HepG2 (cell line): Measurements from ENCODE around the gene LZTR1. TPM values are rescaled to one million over a fixed set of nuclear protein-coding genes. Genes with fewer than 3 reads are reported as not detected.

ENCODE experiments used
- ATAC-seq: fragments of 200-7000 bp; cut with Tn5 transposase; 3 replicates; pipeline ENCODE4 v1.9.1; 2020; ENCODE audit warnings: mild to moderate bottlenecking, moderate library complexity
- BruUV-seq: library from RNA; stranded (reverse); fragments of 400-500 nt; replicated peaks from 2 replicates; lab custom pipeline; 2021; lab: Mats Ljungman, UMichigan
- CTCF ChIA-PET: fragments of 300-600 bp; formaldehyde crosslinking; extraction: SDS; loops from one replicate; lab custom pipeline; 2021; ENCODE audit warnings: low total read pairs, inconsistent platforms, low intra/inter-chr PET ratio; lab: Yijun Ruan, JAX
- POLR2A ChIA-PET: fragments of 350-600 bp; sonication (Branson Sonifier 250); formaldehyde crosslinking; loops from one replicate; lab custom pipeline; 2020; ENCODE audit warnings: antibody characterized with exemption, inconsistent platforms; lab: Yijun Ruan, JAX
- DNase-seq: peaks from one replicate; pipeline ENCODE4 v3.0.0-alpha.2; 2015; ENCODE audit warnings: low spot score
- FAIRE-seq: peaks from 3 replicates; lab custom pipeline; 2011; peaks lifted over from hg19 to GRCh38; lab: Jason Lieb, UNC
- H2AFZ ChIP-seq: one replicate; pipeline ENCODE4 v1.6.1; 2011; ENCODE audit warnings: low read length, inconsistent platforms
- H3K27ac ChIP-seq: fragments of 300-600 bp; 3 replicates; pipeline ENCODE4 v1.8.0; 2011; ENCODE audit warnings: mixed run types, mild to moderate bottlenecking, mixed read lengths, low read length, inconsistent platforms; ENCODE audit not compliant: insufficient read depth; ENCODE audit errors: extremely low read length
- H3K27me3 ChIP-seq, 2 experiments: fragments of 200-600 bp in 1 of 2; 2 replicates in 1 of 2; 3 replicates in 1 of 2; pipeline versions ENCODE4 v1.6.0 to v1.8.0; 2011; ENCODE audit warnings: low read length in 2 of 2, mild to moderate bottlenecking in 2 of 2, moderate library complexity in 2 of 2, inconsistent platforms in 1 of 2; ENCODE audit not compliant: insufficient read depth in 2 of 2, control insufficient read depth in 1 of 2
- H3K36me3 ChIP-seq, 2 experiments: fragments of 200-600 bp in 1 of 2; replicated peaks in 1 of 2; 2 replicates in 1 of 2; 3 replicates in 1 of 2; pipeline versions ENCODE4 v1.5.1 to v1.8.0; 2011; ENCODE audit warnings: low read length in 2 of 2, inconsistent platforms in 1 of 2; ENCODE audit not compliant: insufficient read depth in 2 of 2, control insufficient read depth in 1 of 2
- H3K4me1 ChIP-seq: 2 replicates; pipeline ENCODE4 v1.5.1; 2012; ENCODE audit warnings: low read length, inconsistent platforms; ENCODE audit not compliant: insufficient read depth
- H3K4me2 ChIP-seq: 2 replicates; pipeline ENCODE4 v1.6.0; 2011; ENCODE audit warnings: low read depth, low read length, inconsistent platforms
- H3K4me3 ChIP-seq, 3 experiments: fragments of 200-600 bp in 1 of 3; sonication (generic), shearing (Covaris generic) in 1 of 3; replicated peaks in 1 of 3; 2 replicates each; pipeline ENCODE4 v1.5.1; 2011 to 2016; ENCODE audit warnings: low read length in 3 of 3, inconsistent platforms in 2 of 3, low read depth in 2 of 3, mild to moderate bottlenecking in 2 of 3, control low read depth in 1 of 3, mixed read lengths in 1 of 3; ENCODE audit not compliant: insufficient read depth in 1 of 3
- H3K79me2 ChIP-seq: one replicate; pipeline ENCODE4 v1.6.1; 2011; ENCODE audit warnings: low read length, inconsistent platforms; ENCODE audit not compliant: insufficient read depth
- H3K9ac ChIP-seq: 2 replicates; pipeline ENCODE4 v1.6.0; 2011; ENCODE audit warnings: mild to moderate bottlenecking, low read depth, low read length, inconsistent platforms; ENCODE audit not compliant: insufficient read depth
- H3K9me3 ChIP-seq: 2 replicates; pipeline ENCODE4 v1.5.1; 2012; ENCODE audit warnings: mild to moderate bottlenecking, low read length
- H4K20me1 ChIP-seq: 2 replicates; pipeline ENCODE4 v1.6.0; 2011; ENCODE audit warnings: inconsistent platforms, mild to moderate bottlenecking, low read length, moderate library complexity; ENCODE audit not compliant: insufficient read depth
- ETV6 ChIP-seq: sonication (generic); formaldehyde crosslinking; conservative IDR thresholded peaks from 2 replicates; pipeline ENCODE4 v1.4.0; 2020; ENCODE audit warnings: missing genetic modification reagents
- MATR3 ChIP-seq: sonication (generic); formaldehyde crosslinking; IDR thresholded peaks from 2 replicates; pipeline ENCODE4 v1.4.0; 2020; ENCODE audit warnings: missing genetic modification reagents
- MTA1 ChIP-seq: sonication (generic); formaldehyde crosslinking; IDR thresholded peaks from 2 replicates; pipeline ENCODE4 v1.4.0; 2020; ENCODE audit warnings: missing genetic modification reagents, mild to moderate bottlenecking, borderline replicate concordance
- PRMT3 ChIP-seq: sonication (generic); formaldehyde crosslinking; IDR thresholded peaks from 2 replicates; pipeline ENCODE4 v1.8.1; 2022; ENCODE audit warnings: low read depth, mild to moderate bottlenecking, moderate library complexity, missing genetic modification reagents, borderline replicate concordance
- SALL2 ChIP-seq: sonication (generic); formaldehyde crosslinking; IDR thresholded peaks from 2 replicates; pipeline ENCODE4 v1.8.1; 2023; ENCODE audit warnings: mild to moderate bottlenecking, missing genetic modification reagents, inconsistent platforms
- SMC3 ChIP-seq: IDR thresholded peaks from 2 replicates; pipeline ENCODE4 v1.6.1; 2011; ENCODE audit warnings: low read length, improper control_type of control experiment
- SPEN ChIP-seq: sonication (generic); formaldehyde crosslinking; IDR thresholded peaks from 2 replicates; pipeline ENCODE4 v1.5.1; 2020; ENCODE audit warnings: low read depth, mild to moderate bottlenecking, missing genetic modification reagents
- ZFX ChIP-seq: sonication (generic); formaldehyde crosslinking; IDR thresholded peaks from 2 replicates; pipeline ENCODE4 v1.4.0; 2020; ENCODE audit warnings: mild to moderate bottlenecking, low read depth, missing genetic modification reagents, moderate library complexity
- WGBS: methylation state at CpG from one replicate; pipeline ENCODE4 v1.1.6; 2017; ENCODE audit warnings: low lambda C conversion rate; 5-methylcytosine and 5-hydroxymethylcytosine counted together
- in situ Hi-C: cut with HindIII; loops from 2 replicates; pipeline ENCODE4 v1.10.0; 2017; ENCODE audit warnings: low pct_unique_long_range_greater_than_20kb; ENCODE audit not compliant: extremely low pct_ligation_motif_present
- intact Hi-C: fragments of 100-400 bp; cut with micrococcal nuclease; formaldehyde crosslinking; loops from one replicate; pipeline ENCODE4 v1.10.0; 2022; ENCODE audit not compliant: unreplicated experiment
- polyA plus RNA-seq, 8 experiments: library from polyadenylated mRNA; depleted of rRNA in 3 of 8; stranded (reverse) in 7 of 8; unstranded in 1 of 8; fragments of >200 nt; fragmentation: Illumina TruSeq in 4 of 8; extraction: Trizol in 4 of 8; gene quantifications; 2 replicates each; pipeline versions ENCODE4 v1.2.1 to v1.2.3, GENCODE V29; 2011 to 2016; ENCODE audit warnings: low read depth in 4 of 8, missing spikeins in 1 of 8, mixed read lengths in 1 of 8; ENCODE audit not compliant: insufficient read depth in 1 of 8
- total RNA-seq, 5 experiments: library from RNA; depleted of rRNA; stranded (reverse); fragments of >200 nt; fragmentation: Illumina TruSeq; extraction: Trizol; gene quantifications; 2 replicates each; pipeline ENCODE4 v1.2.3, GENCODE V29; 2016; ENCODE audit warnings: low read depth in 1 of 5
- TF ChIP-seq, protein P1 (sequence below): sonication (generic); formaldehyde crosslinking; IDR thresholded peaks from 2 replicates; pipeline ENCODE4 v1.5.1; 2020; ENCODE audit warnings: missing genetic modification reagents, mild to moderate bottlenecking, borderline replicate concordance
- TF ChIP-seq, protein P2 (sequence below): sonication (generic); formaldehyde crosslinking; IDR thresholded peaks from 2 replicates; pipeline ENCODE4 v1.5.0; 2020; ENCODE audit warnings: missing genetic modification reagents
- TF ChIP-seq, protein P3 (sequence below): sonication (generic); formaldehyde crosslinking; IDR thresholded peaks from 2 replicates; pipeline ENCODE4 v1.4.0; 2020; ENCODE audit warnings: missing genetic modification reagents
- TF ChIP-seq, protein P4 (sequence below): sonication (generic); formaldehyde crosslinking; IDR thresholded peaks from 2 replicates; pipeline ENCODE4 v1.4.0; 2020; ENCODE audit warnings: missing genetic modification reagents, borderline replicate concordance
- TF ChIP-seq, protein P5 (sequence below): sonication (generic); formaldehyde crosslinking; conservative IDR thresholded peaks from 2 replicates; pipeline ENCODE4 v1.8.0; 2022; ENCODE audit warnings: missing genetic modification reagents

The LZTR1 gene
- total and polyA plus RNA-seq, 2 of the 13 experiments (the other 11 are each of a cell fraction or from before 2014, with no cell fraction given): 21.8 to 22.4 TPM

DNA sequence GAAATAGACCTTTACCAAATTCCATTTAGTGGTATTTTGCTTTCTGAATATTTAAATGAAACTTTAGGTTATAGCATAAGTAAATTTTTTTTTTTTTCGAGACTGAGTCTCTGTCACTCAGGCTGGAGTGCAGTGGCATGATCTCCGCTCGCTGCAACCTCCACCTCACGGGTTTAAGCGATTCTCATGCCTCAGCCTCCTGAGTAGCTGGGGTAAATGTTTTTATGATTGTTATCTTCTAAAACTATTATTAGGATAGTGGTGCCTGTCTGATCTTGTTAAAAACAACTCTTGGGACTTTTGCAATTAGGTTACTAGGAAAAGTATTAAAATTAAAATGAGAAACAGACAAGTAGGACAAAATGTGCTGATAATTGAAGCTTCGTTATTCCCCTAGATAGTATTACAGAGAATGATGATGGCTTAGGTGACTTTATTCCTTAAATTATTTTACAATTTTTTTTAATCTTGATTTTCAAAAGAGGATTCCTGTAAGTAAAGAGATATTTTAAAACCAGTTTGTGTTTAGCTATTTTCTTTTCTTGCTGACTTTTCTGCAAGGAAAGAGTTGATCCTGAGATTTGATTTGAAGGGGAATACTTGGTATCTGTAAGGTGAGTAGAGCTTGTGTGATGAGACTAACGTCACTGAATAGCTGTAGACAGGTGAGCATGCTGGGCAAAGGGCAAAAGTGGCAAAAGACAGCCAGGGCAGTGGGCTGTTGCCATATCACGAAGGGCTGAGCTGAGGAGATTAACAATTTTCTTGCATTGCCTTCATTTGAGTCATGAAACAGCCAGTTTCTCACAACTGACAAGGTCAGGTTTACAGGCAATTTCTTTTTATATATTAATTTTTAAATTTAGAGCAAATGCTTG, 44.1 kb upstream of the LZTR1 start:
- DNase-seq (no peak), ATAC-seq (no peak)
- H3K9me3 ChIP-seq: no peaks in the 10 kb centered on the region
- no peak overlapping the region for H2AFZ ChIP-seq
- H3K79me2 ChIP-seq: peaks cover 93% of the 10 kb centered on the region
- WGBS: 88% methylated on average over 8 of the region's 8 CpGs
- no peak overlapping the region for H3K27ac ChIP-seq
- CTCF ChIA-PET: no interaction called here
- POLR2A ChIA-PET: interaction anchor here (0.8 to 1.0 kb wide), 4 partner anchors 9 to 44 kb away, joined by 3 read pairs; partner anchors contain the start of genes CRKL and LZTR1
- in situ Hi-C loops: no loop called here
- H4K20me1 ChIP-seq: peaks cover 95% of the 10 kb centered on the region
- BruUV-seq: no TSS peak
- no peak overlapping the region for H3K4me3 ChIP-seq
- H3K27me3 ChIP-seq: no peaks in the 10 kb centered on the region
- no peak for TF ChIP-seq ETV6
- TF ChIP-seq SALL2: no peak
- TF ChIP-seq, protein P1, sequence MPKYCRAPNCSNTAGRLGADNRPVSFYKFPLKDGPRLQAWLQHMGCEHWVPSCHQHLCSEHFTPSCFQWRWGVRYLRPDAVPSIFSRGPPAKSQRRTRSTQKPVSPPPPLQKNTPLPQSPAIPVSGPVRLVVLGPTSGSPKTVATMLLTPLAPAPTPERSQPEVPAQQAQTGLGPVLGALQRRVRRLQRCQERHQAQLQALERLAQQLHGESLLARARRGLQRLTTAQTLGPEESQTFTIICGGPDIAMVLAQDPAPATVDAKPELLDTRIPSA (CRISPR knock-in tag): no peak
- TF ChIP-seq MATR3 (CRISPR knock-in tag): no peak
- no peak for TF ChIP-seq SPEN (CRISPR knock-in tag)
- no peak for TF ChIP-seq SMC3
- TF ChIP-seq, protein P2, sequence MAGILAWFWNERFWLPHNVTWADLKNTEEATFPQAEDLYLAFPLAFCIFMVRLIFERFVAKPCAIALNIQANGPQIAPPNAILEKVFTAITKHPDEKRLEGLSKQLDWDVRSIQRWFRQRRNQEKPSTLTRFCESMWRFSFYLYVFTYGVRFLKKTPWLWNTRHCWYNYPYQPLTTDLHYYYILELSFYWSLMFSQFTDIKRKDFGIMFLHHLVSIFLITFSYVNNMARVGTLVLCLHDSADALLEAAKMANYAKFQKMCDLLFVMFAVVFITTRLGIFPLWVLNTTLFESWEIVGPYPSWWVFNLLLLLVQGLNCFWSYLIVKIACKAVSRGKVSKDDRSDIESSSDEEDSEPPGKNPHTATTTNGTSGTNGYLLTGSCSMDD (CRISPR knock-in tag): no peak
- no peak for TF ChIP-seq ZFX
- TF ChIP-seq PRMT3 (CRISPR knock-in tag): no peak
- TF ChIP-seq, protein P3, sequence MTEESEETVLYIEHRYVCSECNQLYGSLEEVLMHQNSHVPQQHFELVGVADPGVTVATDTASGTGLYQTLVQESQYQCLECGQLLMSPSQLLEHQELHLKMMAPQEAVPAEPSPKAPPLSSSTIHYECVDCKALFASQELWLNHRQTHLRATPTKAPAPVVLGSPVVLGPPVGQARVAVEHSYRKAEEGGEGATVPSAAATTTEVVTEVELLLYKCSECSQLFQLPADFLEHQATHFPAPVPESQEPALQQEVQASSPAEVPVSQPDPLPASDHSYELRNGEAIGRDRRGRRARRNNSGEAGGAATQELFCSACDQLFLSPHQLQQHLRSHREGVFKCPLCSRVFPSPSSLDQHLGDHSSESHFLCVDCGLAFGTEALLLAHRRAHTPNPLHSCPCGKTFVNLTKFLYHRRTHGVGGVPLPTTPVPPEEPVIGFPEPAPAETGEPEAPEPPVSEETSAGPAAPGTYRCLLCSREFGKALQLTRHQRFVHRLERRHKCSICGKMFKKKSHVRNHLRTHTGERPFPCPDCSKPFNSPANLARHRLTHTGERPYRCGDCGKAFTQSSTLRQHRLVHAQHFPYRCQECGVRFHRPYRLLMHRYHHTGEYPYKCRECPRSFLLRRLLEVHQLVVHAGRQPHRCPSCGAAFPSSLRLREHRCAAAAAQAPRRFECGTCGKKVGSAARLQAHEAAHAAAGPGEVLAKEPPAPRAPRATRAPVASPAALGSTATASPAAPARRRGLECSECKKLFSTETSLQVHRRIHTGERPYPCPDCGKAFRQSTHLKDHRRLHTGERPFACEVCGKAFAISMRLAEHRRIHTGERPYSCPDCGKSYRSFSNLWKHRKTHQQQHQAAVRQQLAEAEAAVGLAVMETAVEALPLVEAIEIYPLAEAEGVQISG (CRISPR knock-in tag): no peak
- TF ChIP-seq, protein P4, sequence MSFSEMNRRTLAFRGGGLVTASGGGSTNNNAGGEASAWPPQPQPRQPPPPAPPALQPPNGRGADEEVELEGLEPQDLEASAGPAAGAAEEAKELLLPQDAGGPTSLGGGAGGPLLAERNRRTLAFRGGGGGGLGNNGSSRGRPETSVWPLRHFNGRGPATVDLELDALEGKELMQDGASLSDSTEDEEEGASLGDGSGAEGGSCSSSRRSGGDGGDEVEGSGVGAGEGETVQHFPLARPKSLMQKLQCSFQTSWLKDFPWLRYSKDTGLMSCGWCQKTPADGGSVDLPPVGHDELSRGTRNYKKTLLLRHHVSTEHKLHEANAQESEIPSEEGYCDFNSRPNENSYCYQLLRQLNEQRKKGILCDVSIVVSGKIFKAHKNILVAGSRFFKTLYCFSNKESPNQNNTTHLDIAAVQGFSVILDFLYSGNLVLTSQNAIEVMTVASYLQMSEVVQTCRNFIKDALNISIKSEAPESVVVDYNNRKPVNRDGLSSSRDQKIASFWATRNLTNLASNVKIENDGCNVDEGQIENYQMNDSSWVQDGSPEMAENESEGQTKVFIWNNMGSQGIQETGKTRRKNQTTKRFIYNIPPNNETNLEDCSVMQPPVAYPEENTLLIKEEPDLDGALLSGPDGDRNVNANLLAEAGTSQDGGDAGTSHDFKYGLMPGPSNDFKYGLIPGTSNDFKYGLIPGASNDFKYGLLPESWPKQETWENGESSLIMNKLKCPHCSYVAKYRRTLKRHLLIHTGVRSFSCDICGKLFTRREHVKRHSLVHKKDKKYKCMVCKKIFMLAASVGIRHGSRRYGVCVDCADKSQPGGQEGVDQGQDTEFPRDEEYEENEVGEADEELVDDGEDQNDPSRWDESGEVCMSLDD: no peak
- TF ChIP-seq MTA1 (CRISPR knock-in tag): no peak
- TF ChIP-seq, protein P5, sequence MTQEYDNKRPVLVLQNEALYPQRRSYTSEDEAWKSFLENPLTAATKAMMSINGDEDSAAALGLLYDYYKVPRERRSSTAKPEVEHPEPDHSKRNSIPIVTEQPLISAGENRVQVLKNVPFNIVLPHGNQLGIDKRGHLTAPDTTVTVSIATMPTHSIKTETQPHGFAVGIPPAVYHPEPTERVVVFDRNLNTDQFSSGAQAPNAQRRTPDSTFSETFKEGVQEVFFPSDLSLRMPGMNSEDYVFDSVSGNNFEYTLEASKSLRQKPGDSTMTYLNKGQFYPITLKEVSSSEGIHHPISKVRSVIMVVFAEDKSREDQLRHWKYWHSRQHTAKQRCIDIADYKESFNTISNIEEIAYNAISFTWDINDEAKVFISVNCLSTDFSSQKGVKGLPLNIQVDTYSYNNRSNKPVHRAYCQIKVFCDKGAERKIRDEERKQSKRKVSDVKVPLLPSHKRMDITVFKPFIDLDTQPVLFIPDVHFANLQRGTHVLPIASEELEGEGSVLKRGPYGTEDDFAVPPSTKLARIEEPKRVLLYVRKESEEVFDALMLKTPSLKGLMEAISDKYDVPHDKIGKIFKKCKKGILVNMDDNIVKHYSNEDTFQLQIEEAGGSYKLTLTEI (CRISPR knock-in tag): no peak
- TF ChIP-seq, all 625 proteins: peak for 0
- Histone ChIP-seq H3K9ac (0 out of 2 replicates have a peak overlapping the region, but pooled peaks have one; percentile 21), H3K4me2 (peak overlapping the region; percentile 61; the same call in 1 of the 2 replicates), H3K4me1 (peaks cover 88% of the 10 kb centered on the region), H3K36me3 (peaks cover 20 to 72% of the 10 kb centered on the region in 2 experiments)
- FAIRE-seq: no peak
- intact Hi-C loops: no loop called here
